Astrocyte of the spinal cord (primary cell): ENCODE results near the gene CTNS.
A peak's percentile ranks its signal among the peaks of the same experiment; 100 is the strongest.

ENCODE experiments used
- DNase-seq: peaks from one replicate; pipeline ENCODE4 v3.0.0; 2011; ENCODE audit warnings: low read depth, low spot score
- H3K4me3 ChIP-seq: 2 replicates; pipeline ENCODE4 v1.5.1; 2011; ENCODE audit warnings: low read depth, mild to moderate bottlenecking, low read length, moderate library complexity
- CTCF ChIP-seq: IDR thresholded peaks from 2 replicates; pipeline ENCODE4 v1.5.1; 2012; ENCODE audit warnings: low read depth, mild to moderate bottlenecking, low read length, inconsistent platforms
- in situ Hi-C: cut with HindIII; loops from 2 replicates; pipeline ENCODE4 v1.10.0; 2017; ENCODE audit warnings: low sequenced_read_pairs

Gene CTNS

GRCh38 chr17:3603119-3603869, 33.3 kb upstream of the CTNS start:
- peak; percentile 40 for DNase-seq
- H3K4me3 ChIP-seq, result no peak overlapping the region
- TF ChIP-seq CTCF, result no peak

DNA sequence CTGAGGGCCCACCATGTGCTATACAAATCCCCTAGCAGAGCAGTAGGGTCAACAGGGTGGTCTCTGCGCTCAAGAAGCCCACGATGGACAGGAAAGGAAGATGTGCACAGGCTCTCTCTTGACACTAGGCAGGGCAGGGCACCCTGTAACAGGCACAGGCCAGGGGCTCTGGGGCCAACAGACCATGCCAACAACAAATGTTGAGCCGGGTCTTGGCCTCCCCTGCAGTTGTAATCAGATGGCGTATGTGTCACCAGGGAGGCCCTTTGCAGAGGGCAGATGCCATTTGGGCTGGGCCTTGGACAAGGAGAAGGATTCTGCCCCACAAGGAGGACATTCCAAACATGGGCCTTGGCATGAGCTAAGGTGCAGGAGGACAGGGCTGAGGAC, 32.7 kb upstream of the CTNS start:
- in situ Hi-C loops, result no loop called here
- TF ChIP-seq CTCF, result no peak
- no peak overlapping the region for H3K4me3 ChIP-seq
- DNase-seq, result no peak

More at GRCh38 chr17:3603119-3603869, 33.3 kb upstream of the CTNS start:
- in situ Hi-C loops, result no loop called here

DNA sequence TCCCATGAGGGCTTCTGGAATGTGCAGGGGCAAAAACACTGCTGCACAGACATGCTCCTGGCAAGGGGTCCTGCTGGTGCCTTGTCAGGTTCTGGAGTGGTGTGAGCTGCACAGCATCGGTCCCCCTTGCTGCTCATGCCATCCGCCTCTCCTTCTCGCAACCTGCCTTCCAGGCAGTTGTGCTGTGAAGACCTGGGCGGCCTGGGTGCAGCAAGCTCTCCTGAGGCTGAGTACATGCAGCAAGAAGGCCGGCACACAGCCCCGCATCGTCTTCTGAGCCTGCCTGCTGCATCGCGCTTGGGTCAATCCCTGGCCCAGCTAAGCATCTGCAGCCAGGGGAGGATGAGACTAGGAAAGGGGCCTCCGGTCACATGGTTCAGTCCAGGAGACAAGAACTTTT, 26.9 kb upstream of the CTNS start:
- no peak overlapping the region for H3K4me3 ChIP-seq
- DNase-seq, result no peak
- no peak for TF ChIP-seq CTCF
- in situ Hi-C loops, result no loop called here

- DNase-seq, result no peak
- no peak overlapping the region for H3K4me3 ChIP-seq
- no peak for TF ChIP-seq CTCF
- in situ Hi-C loops, result no loop called here
Observed at GRCh38 chr17:3610523-3610922, 26.0 kb upstream of the CTNS start.

DNA sequence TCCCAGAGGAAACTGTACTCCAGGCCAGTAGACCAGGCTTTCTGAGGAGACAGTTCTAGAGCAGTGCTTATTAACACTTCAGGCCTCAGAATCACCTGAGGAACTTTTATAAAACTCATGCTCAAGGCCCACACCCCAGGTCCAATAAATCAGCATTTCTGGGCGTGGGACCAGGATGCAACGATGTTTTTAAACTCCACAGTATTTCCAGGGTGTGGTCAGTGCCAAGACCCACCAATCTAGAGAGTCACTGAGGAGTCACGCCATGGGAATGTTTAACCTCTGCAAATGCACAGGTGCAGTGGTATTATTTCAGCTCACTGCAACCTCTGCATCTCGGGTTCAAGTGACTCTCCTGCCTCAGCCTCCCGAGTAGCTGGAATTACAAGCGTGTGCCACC, 23.4 kb upstream of the CTNS start:
- H3K4me3 ChIP-seq, result no peak overlapping the region
- DNase-seq, result no peak
- in situ Hi-C loops, result no loop called here
- TF ChIP-seq CTCF, result no peak

DNA sequence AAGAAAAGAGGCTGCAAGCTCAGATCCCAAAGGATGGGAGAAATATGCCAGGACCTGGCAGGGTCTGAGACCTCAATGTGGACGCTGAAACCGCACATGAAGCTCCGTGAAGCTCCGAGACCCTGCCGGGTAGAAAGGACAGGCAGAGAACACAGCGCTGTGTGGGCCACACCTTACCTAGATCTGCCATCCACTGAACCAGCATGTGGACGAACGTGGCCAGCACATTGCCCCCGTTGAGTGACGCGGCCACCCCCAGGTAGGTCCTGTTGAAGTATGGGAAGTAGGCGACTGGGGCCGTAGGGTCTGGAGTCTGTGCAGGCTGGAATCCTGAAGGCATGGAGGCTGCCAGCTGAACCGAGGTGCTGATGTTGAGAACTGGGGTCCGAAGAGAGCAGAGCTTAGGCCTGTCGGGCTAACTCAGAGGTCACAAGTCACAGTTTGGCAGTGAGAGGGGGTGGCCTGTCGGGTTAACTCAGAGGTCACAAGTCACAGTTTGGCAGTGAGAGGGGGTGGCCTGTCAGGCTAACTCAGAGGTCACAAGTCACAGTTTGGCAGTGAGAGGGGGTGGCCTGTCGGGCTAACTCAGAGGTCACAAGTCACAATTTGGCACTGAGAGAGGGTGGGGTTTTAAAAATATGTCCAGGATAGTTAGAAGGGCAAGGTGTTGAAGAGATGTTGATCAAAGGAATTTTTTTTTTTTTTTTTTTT, 21.2 kb upstream of the CTNS start:
- no peak for TF ChIP-seq CTCF
- H3K4me3 ChIP-seq, result no peak overlapping the region
- no peak for DNase-seq
- in situ Hi-C loops, result no loop called here
